ENCODE measurements around the gene ITGAE.
A peak's percentile ranks its signal among the peaks of the same experiment; 100 is the strongest.

ITGAE gene

DNA sequence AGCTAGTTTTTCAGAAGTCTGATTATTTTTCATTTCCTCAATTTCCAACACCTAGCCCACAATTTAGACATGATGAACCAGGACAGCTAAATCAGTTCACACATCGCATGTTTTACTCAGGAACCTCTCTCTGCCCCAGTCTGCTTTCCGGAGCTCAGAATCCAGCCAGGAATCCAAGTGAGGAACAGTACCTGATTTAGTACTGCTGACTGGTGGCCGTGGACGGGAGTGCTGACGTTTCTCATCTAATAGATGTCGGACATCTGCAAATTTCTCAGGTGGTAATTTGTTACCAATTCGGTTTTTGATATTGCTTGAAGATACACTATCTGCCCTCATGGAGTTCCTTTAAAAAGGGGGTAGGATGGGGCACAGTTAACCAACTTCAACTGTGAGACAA lies 14.9 kb upstream of the ITGAE start:
- no peak for DNase-seq

DNA sequence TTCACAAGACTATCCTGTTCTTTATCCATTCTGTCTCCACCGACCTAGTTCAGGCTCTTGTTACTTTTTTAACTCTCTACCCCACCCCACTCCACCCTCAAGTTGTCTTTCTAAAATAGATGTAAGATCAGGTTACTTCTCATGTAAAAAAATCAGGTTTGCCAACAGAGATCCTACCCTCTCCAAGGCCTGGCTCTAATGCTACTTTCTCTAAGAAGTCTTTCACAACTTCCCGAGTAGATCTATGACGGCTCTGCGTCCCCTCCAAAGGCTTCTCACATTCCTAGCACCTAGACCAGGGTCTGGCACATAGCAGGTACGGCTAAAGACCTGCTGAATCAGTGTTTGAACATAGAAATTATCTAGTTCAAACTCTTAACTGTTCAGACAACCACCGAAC lies 14.1 kb upstream of the ITGAE start:
- DNase-seq = no peak

DNA sequence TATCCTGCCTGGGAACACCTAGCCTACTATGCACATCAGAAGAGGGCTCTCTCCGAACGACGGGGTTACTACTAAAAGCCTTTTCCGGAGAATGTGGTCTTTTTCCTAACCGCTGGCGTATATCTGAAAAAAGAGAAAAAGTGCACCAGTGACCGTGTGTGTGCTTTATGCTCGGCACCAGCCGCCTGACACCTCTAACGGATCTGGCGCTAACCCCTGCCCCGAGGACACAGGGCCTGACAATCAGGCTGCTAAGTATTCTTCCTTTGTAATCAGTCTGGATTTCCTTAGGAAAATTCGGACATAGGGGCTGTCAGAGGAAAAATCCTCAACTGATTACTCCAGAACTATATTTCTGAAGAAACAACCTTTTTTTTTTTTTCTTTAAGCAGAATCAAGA lies 13.4 kb upstream of the ITGAE start:
- DNase-seq = no peak

DNA sequence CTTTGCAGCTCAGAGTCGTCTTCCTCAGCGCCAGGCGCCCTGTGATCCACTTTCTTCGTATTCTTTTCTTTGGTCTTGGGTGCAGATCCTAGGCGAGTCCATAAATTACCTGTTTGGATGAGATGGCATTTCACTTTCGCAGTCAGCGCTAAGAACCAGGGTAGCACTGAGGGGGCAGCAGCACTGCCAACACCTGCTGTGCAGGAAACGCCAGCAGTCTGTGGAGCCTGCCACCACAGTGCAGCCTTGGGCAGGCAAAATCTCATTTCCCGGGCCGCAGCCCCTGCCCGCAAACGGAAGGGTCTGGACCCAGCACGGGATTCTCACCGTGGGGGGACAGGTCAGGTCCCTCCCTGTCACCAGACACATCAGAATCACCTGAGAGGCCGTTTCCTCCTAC lies 12.2 kb upstream of the ITGAE start:
- no peak for DNase-seq

DNA sequence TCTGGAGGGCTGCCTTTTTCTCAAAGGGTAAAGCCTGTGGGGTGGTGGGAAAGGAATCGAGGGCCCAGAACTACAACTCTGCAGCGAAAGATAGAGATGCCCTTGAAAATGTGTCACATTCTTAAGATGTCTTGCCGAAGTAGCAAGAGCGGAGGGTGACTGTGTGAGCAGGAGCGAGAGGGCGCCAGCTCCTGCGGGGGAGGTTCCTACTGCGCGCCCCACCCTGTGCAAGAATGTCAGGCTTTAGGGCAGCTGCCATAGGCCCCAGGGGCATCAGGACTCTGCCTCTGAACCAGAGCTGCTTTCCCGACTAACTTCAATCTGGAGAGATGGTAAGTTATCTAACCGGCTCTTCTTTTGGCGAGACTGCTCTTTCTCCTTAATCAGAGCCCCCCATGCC lies 11.8 kb upstream of the ITGAE start:
- no peak for DNase-seq

DNA sequence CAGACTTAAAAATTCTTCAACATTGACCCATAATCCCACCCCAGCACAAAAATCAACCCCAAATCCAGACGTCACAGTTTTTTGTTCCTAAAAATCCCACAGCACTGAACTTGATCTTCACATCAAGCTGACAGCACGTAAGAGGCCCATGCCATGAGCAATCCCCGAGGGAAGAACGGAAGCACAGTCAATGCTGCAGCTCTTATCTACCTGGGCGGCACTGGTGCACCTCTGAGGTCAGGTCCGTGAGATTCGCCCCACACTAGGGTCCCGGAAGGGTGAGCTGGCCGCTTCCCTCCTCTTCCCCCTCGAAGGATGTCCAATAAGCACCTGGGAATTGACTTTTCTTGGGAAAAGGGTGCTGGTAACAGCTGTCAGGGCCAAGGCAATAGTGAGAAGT lies 11.3 kb upstream of the ITGAE start:
- no peak for DNase-seq

DNA sequence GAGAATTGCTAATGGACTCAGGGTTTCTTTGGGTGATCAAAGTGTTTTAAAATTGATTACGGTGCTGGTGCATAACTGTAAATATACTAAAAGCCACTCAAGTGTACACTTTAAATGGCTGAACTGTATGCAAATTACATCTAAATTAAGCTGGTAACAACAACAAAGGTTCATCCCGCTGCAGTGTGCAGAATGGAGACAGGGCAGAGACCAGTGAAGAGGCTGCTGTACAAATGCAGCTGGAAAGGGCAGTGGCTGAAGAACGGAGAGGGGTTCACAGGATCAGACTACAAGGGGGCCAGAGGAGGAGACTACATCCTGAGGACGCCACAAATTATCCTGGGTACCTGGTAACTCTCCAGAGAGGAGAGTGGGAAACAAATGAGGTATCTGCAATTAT lies 9.0 kb upstream of the ITGAE start:
- no peak for DNase-seq

DNA sequence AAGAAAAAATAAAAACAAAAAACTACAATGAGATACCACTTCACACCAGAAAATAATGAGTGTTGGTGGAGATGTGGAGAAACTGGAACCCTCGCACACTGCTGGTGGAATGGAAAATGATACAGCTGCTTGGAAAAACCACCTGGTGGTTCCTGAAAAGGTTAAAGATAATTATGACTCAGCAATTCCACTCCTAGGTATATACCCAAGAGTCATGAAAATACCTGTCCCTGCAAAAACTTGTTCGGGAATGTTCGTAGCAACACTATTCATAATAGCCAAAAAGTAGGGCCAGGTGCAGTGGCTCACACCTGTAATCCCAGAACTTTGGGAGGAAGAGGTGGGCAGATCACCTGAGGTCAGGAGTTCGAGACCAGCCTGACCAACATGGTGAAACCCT lies 8.1 kb upstream of the ITGAE start:
- no peak for DNase-seq

DNA sequence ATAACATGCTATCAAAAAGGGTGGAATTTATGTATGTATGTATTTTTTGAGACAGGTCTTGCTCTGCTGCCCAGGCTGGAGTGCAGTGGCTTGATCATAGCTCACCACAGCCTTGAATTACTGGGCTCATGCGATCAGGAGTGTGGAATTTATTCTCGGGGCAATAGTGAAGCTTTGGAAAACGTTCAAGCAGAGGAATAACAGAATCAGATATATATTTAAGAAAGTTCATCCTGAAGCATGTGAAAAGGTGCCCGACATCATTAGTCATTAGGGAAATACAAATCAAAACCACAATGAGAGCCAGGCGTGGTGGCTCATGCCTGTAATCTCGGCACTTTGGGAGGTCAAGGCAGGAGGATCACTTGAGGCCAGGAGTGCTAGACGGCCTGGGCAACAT lies 7.7 kb upstream of the ITGAE start:
- DNase-seq = no peak

DNA sequence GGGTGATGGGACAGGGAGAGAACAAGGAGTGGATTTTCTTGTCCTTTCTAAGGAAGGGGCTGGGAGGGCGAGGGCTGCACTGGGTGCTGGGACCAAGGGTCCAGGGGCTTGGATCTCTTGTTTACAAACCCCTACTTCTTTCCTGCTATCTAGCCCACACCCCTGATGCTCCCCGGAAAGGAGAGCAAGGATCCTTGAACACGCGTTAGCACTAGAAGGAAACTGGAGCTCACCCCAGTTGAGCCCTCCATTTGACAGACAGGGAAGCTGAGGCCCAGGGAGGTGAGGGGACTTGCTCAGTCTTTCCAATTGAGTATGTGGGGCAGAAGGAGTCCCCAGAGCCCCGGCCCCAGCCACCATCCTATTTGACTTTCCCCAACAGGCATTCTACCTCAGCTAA lies 4.6 kb upstream of the ITGAE start:
- no peak for DNase-seq

DNA sequence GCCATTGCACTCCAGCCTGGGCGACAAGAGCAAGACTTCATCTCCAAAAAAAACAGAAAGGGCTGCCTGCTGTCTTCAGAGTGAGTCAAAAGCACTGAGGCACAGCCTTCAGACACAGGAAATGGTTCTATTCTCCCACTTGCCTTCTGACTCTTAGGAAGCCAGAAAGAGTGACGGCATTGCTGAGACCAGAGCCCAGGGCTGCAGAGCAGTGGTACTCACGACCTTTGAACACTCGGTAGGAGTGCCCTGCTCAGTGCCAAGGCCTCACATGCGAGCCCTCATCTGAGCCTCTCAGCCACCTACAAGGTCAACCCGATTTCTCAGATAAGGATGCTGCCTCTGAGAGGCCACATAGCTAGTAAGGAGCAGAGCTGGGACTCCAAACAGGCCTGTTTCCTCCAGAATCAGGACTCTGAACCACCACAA lies 3.5 kb upstream of the ITGAE start:
- no peak for DNase-seq

DNA sequence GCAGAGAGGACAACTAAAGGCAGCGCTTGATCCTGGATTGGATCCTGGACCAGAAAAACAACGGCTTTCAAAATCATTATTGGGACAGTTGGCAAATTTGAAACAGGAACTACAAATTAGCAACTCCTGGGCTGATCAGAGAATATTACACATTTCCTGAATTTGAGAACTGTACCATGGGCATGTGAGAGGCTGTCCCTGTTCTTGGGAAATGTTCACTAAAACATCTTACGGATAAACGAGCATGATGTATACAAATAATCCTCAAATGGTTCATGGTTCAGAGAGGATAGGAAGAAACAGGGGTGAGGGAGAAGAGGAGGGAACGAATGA lies 2.3 kb upstream of the ITGAE start:
- no peak for DNase-seq

DNA sequence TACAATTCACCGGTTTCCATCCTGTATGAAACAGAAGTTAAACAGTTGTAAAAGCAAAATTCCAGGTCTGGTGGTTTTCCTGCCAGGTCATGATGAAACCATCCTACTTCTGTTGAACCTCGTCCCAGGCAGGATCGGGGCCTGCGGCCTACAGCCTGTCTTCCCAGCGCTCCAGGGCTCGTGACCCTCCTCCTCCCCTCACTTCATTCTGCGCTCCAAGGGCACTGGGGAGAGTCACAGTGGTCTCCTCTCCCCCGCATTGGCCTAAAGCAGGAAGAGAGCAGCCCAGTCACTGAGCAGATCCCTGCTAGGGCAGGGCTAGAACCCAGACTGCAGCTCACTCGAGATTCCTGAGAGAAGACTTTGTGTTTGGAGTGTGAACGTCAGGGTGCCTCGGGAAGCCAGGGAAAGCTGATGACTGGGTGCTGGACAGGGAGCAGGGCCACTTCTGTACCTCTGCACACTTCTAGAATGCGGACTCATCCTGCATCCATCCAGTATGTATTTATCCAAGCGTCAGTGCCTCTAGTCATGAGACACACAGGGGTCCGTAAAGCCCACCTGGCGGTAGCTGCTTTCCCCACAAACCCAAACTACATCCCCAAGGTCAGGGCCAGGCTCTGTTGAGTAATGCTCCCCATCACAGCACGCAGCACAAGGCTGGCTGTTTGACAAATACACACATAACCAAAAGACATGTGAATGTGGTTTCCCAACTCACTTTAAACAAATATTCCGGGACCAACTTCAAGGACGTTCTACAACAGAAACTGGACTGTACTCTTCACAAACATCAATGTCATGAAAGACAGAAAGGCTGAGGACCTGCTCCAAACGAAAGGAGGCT lies 1.7 kb upstream of the ITGAE start:
- DNase-seq = no peak

DNA sequence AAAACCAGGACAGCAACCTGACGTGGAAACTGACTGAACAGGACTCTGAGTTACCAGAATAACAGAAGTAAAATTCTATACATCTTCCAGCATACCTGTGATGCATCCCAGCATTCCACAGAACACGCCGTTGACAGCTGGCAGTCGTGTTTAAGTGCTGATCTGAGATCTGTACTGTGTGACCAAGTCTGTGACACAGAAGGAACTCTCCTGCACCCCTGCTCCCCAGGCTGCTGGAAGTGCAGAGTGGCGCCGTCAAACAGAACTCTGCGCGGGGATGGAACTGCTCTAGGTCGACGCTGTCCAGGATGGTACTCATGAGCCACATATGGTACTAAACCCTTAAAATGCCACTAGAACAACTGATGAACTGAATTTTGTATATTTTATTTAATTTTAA lies 804 bp upstream of the ITGAE start:
- DNase-seq = no peak

DNA sequence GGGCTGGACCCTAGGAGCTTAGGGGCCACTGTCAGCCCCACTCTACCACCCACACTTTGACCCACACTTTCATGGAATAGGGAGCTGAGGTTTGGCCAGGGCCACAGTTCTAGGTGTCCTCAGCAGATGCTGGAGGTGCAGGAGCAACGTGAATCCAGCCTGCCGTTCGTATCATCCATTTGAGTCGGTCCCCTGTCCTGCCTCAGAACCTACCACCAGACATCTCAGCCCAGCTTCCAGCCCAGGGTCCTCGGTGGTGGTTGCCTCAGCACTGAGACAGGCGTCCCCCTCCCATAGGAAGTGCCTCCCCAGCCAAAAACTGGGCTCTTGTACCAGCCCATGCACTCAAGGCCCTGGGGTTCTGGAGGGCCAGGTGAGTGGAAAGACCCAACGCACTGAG lies 359 bp upstream of the ITGAE start:
- no peak for DNase-seq

DNA sequence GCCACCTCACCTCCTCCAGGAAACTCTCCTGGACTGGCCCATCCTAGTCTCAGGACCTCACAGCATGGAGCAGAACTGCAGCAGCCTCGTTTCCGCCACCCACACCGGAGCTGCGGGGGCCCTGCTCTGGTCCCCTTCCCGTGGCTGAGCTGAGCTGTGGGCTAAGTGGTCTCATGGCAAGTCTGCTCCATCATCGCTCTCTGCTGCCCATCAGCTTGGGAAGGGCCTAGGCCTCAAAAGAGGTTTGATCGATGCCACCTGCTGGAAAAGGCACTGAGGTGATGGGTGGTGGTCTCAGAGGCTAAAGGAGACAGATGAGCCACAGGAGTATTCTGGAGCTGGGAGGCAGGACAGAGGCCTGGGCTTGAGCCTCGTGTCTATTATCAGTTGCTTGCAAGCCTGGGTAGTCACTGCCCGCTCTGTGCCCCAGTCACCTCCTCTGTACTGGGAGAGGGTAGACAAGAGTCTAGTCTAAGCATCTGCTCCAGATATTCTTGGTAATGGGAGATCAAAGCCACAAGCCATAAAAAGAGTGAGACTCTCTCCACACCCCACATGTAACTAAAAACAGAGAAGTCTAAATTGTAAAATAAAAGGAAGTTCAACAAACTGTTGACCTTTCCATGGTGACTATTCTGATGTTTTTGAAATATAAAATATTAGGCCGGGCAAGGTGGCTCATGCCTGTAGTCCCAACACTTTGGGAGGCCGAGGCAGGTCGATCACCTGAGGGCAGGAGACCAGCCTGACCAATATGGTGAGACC lies 1.6 kb downstream of the ITGAE start:
- no peak for DNase-seq

DNA sequence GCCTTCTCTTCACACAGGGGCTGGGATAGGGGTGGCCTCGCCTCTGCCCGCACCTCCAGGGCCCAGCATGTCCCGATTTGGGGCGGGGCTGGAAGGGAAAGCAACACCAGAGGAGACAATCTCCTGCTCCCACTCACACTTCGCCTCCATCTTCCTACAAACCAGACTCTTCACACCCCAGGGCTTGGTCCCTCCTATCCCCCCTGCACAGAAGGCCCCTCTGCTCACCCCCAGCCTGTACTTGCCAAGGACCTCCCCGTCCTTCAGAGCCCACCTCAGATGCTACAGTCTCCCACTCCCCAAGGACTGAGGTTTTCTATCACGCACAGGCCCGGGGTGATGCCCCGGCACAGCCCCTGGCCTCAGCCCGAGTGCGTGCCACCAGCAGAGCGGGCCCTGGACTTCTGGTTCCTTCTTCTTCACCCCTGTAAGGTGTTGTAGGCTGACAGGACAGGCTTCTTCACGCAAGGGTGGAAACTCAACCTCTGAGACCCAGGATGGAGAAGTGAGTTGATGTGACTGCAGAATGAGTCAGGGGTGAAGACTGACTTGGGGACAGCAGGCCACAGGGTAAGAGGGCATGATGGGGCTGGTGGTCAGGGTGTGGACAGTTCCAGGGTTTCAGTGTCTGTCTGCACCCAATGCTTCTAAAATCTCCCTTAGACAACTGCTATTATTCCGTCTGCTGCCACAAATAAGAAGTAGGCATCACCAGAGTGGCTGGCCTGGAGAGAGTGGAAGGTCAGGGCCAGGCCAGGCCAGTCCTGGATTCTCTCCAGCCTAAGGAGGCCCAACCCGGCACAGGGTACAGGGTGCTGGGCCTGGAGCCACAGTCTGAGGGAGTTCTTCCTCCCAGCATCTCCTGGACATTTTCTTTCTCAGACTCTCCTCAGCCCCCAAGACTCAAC lies 2.5 kb downstream of the ITGAE start:
- no peak for DNase-seq

DNA sequence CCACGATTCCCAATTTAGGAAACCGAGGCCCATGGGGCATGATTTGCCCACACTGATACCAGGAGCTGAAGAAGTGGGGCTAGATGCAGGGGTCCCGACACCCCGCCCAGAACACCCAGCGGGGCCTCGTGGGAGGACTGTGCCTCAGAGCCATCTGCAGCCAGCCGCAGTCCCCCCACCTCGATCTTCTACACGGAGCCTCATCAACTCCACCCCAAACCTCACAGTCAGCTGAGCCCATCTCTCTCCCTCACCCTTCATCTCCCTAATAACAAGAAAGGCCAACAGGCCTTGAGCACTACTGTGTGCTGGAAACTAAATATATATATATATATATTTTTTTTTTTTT lies 4.2 kb downstream of the ITGAE start:
- peak; percentile 19 for DNase-seq

DNA sequence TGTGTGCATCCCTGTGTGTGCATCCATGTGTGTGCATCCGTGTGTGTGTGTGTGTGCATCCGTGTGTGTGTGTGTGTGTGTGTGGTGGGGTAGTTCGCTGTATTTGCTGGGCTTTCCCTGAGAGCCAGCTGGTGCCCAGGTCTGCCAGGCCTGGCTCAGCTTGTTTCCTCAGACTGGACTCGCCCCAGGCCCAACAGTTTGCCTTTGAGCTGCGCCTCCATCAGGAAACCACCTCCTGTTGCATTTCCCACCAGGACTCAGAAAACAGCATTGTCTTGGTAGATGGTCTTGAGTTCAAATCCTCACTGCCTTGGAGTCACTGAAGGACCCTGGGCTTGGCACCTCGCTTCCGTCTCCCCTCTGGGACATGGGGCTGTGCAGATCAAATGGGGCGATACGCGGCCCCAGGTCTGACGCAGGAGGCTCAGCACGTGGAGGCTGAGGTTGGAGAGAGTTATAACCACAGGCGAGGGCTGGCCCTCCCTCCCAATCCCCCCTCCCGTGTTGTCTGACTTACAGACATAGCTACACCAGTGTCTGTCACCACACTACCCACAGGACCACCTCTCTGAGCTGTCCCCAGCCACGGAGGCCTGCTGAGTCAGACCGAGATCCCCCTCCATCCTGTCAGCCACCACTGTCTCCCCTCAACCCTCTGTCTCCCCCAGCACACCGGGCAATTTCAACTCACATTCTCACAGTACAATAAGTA lies 4.7 kb downstream of the ITGAE start:
- peak; percentile 62 for DNase-seq

DNA sequence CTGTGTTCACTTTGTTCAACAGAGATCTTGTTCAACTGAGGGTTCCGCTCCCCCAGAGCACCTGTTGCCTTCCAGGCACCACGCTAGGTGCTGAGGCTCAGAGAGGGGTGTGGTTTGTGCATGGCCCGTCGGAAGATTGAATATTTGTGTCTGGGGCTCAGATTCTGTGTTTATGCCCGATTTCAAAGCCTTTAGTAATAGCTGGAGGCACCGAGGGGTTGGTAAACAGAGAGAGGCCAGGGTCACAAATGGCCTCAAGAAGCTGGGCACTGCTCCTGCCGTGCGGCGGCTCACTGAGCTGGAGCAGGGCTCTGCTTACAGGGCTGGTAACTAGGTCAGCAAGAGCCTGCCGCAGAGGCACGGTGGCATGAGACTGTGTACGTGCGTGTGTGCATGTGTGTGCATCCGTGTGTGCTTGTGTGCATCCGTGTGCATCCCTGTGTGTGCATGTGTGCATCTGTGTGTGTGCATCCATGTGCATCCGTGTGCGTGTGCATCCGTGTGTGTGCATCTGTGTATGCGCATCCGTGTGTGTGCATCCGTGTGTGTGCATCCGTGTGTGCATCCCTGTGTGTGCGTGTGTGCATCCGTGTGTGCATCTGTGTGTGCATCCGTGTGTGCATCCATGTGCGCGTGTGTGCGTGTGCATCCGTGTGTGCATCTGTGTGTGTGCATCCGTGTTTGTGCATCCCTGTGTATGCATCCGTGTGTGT lies 5.4 kb downstream of the ITGAE start:
- DNase-seq = peak; percentile 11

DNA sequence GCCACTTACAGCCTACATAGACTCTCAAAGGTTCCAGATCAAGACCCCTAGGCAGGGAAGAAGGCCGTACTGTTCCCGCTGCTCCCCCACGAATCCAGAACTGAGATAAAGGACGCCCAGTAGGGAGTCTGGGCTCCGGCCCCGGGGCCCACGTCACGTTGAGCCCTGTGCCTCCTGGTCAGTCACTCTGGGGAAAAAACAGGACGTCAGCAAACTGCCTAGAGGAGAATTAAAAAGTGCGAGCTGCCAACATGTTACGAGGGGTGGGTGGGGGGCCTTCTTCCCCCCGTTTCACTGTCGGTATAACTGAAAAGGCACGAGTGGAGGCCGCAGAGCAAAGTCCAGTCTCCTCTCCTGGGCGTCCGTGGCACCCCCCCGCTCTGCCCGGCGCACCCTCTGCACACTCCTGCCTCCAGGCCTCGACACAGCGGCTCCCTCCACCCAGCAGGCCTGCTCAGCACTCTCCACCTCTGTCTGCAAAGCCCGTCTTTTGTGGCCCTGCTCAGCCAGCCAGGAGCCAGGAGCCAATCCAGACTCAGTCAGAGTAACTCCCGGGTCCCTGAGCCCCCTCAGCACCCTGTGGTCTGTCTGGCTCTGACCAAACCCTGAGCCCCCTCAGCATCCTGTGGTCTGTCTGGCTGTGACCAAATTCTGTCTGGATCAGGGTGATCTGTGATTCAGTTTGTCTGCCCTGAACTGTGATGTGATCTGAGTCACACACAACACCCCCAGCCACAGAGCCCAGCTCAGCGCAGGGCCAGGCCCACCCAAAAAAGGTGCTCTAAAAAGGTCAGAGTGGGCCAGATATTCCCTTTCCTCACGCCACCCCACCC lies 6.2 kb downstream of the ITGAE start:
- peak; percentile 28 for DNase-seq

Data from activated CD4-positive, alpha-beta T cell treated with anti-CD3 and anti-CD28 coated beads, Interleukin-2, amount 50 U/mL, for 1 hour (primary cell).